CD14-positive monocyte (primary cell): ENCODE measurements around the gene LMX1B. TPM values are rescaled to one million over a fixed set of nuclear protein-coding genes. Genes with fewer than 3 reads are reported as not detected.
"Not testable (repeated sequence)": the region's sequence is repeated elsewhere in the genome, so short reads cannot be mapped to it uniquely, and the experiment has no call there.

ENCODE experiments used
- DNase-seq, 3 donors: peaks; one replicate each; pipeline ENCODE4 v3.0.0-alpha.2; 2011 to 2022
- H2AFZ ChIP-seq: 2 replicates; pipeline ENCODE4 v1.6.0; 2012; ENCODE audit warnings: mild to moderate bottlenecking, low read depth, low read length, inconsistent platforms; ENCODE audit not compliant: insufficient read depth, poor library complexity, severe bottlenecking
- H3K27ac ChIP-seq, 2 donors: 1 replicate in 1 of 2; 2 replicates in 1 of 2; pipeline ENCODE4 v1.5.1; 2012 to 2013; ENCODE audit warnings: low read length in 2 of 2, control low read depth in 1 of 2, inconsistent platforms in 1 of 2, low read depth in 1 of 2, mild to moderate bottlenecking in 1 of 2
- H3K27me3 ChIP-seq, 2 donors: one replicate each; pipeline versions ENCODE4 v1.6.0 to v1.6.1; 2011 to 2013; ENCODE audit warnings: low read length in 2 of 2; ENCODE audit not compliant: control insufficient read depth in 2 of 2, insufficient read depth in 2 of 2
- H3K36me3 ChIP-seq, 2 donors: replicated peaks in 1 of 2; 1 replicate in 1 of 2; 2 replicates in 1 of 2; pipeline versions ENCODE4 v1.5.1 to v1.6.1; 2012 to 2013; ENCODE audit warnings: low read length in 2 of 2, control low read depth in 1 of 2, inconsistent platforms in 1 of 2, mild to moderate bottlenecking in 1 of 2; ENCODE audit not compliant: insufficient read depth in 2 of 2, control insufficient read depth in 1 of 2
- H3K4me1 ChIP-seq, 2 donors: 1 replicate in 1 of 2; 2 replicates in 1 of 2; pipeline versions ENCODE4 v1.5.1 to v1.6.1; 2012 to 2013; ENCODE audit warnings: low read length in 2 of 2, control low read depth in 1 of 2, inconsistent platforms in 1 of 2, mild to moderate bottlenecking in 1 of 2, moderate library complexity in 1 of 2; ENCODE audit not compliant: insufficient read depth in 2 of 2, control insufficient read depth in 1 of 2
- H3K4me2 ChIP-seq: replicated peaks from 2 replicates; pipeline ENCODE3; 2012; ENCODE audit warnings: low read length, moderate library complexity, mild to moderate bottlenecking; ENCODE audit not compliant: poor library complexity, severe bottlenecking; ENCODE audit errors: extremely low read depth
- H3K4me3 ChIP-seq, 3 experiments: fragments of 200-600 bp in 1 of 3; sonication (generic) in 1 of 3; replicated peaks in 1 of 3; 1 replicate in 2 of 3; 2 replicates in 1 of 3; pipeline ENCODE4 v1.5.1; 2011 to 2013; ENCODE audit warnings: low read length in 3 of 3, mild to moderate bottlenecking in 3 of 3, control low read depth in 2 of 3, low read depth in 2 of 3, inconsistent platforms in 1 of 3, moderate library complexity in 1 of 3
- H3K79me2 ChIP-seq: 2 replicates; pipeline ENCODE4 v1.6.0; 2012; ENCODE audit warnings: mild to moderate bottlenecking, control low read depth, inconsistent platforms, low read length, moderate library complexity; ENCODE audit not compliant: insufficient read depth
- H3K9ac ChIP-seq: 2 replicates; pipeline ENCODE4 v1.6.0; 2017; ENCODE audit warnings: low read length, mild to moderate bottlenecking; ENCODE audit not compliant: insufficient read depth, poor library complexity, severe bottlenecking
- H3K9me3 ChIP-seq, 2 donors: replicated peaks in 1 of 2; 1 replicate in 1 of 2; 2 replicates in 1 of 2; pipeline versions ENCODE4 v1.5.1 to v1.6.1; 2012 to 2013; ENCODE audit warnings: low read length in 2 of 2, control low read depth in 1 of 2; ENCODE audit not compliant: control insufficient read depth in 1 of 2, insufficient read depth in 1 of 2
- H4K20me1 ChIP-seq: 2 replicates; pipeline ENCODE4 v1.6.0; 2012; ENCODE audit warnings: mild to moderate bottlenecking, low read length, control low read depth, moderate library complexity; ENCODE audit not compliant: insufficient read depth
- H3K27ac Mint-ChIP-seq, 7 donors: one replicate each; pipeline ENCODE4 v1.8.0; 2020; ENCODE audit warnings: mild to moderate bottlenecking in 7 of 7, mixed read lengths in 7 of 7, moderate library complexity in 6 of 7, inconsistent platforms in 2 of 7
- H3K27me3 Mint-ChIP-seq, 3 donors: one replicate each; pipeline ENCODE4 v1.8.0; 2021 to 2022; ENCODE audit warnings: low read depth in 3 of 3, mild to moderate bottlenecking in 3 of 3, mixed read lengths in 3 of 3, moderate library complexity in 3 of 3, inconsistent platforms in 1 of 3
- H3K36me3 Mint-ChIP-seq, 2 donors: one replicate each; pipeline ENCODE4 v1.8.0; 2020; ENCODE audit warnings: mixed read lengths in 2 of 2, inconsistent platforms in 1 of 2, mild to moderate bottlenecking in 1 of 2
- H3K4me1 Mint-ChIP-seq: one replicate; pipeline ENCODE4 v1.8.0; 2020; ENCODE audit warnings: mild to moderate bottlenecking, mixed read lengths
- H3K4me3 Mint-ChIP-seq, 2 donors: one replicate each; pipeline ENCODE4 v1.8.0; 2020; ENCODE audit warnings: mild to moderate bottlenecking in 2 of 2, mixed read lengths in 2 of 2, moderate library complexity in 1 of 2
- H3K9me3 Mint-ChIP-seq, 7 donors: one replicate each; pipeline ENCODE4 v1.8.0; 2020 to 2022; ENCODE audit warnings: mixed read lengths in 7 of 7, mild to moderate bottlenecking in 6 of 7, moderate library complexity in 6 of 7, inconsistent platforms in 2 of 7
- CTCF ChIP-seq: fragments of 200-600 bp; IDR thresholded peaks from one replicate; pipeline ENCODE4 v1.8.0; 2022; ENCODE audit warnings: antibody characterized with exemption, mild to moderate bottlenecking
- WGBS: methylation state at CpG from one replicate; pipeline ENCODE4 v1.1.5; 2013; ENCODE audit warnings: missing lambda C conversion rate; ENCODE audit not compliant: insufficient coverage; 5-methylcytosine and 5-hydroxymethylcytosine counted together
- intact Hi-C, 2 donors: fragments of 100-400 bp; cut with micrococcal nuclease; formaldehyde crosslinking; loops; one replicate each; pipeline versions ENCODE4 v1.15.0 to v1.15.1; 2023
- polyA plus RNA-seq, 3 donors: library from polyadenylated mRNA; depleted of rRNA in 1 of 3; unstranded in 2 of 3; stranded (reverse) in 1 of 3; fragments of 300-500 nt in 2 of 3; fragments of >200 nt in 1 of 3; fragmentation: Illumina TruSeq in 2 of 3; gene quantifications; 1 replicate in 2 of 3; 2 replicates in 1 of 3; pipeline ENCODE4 v1.2.3, GENCODE V29; 2012 to 2021

The LMX1B gene
- polyA plus RNA-seq, 3 donors: not detected

- Mint-ChIP-seq H3K27me3 (peaks cover 0 to 1% (median 1%) of the 10 kb centered on the region in 3 donors), H3K9me3 (peaks cover 0 to 6% (median 2%) of the 10 kb centered on the region in 7 donors), H3K4me1 (peaks cover 24% of the 10 kb centered on the region), H3K36me3 (no peaks in the 10 kb centered on the region), H3K27ac (peak overlapping the region in 2 of 7 donors; percentile 33 to 38), H3K4me3 (no peak overlapping the region)
- no peaks in the 10 kb centered on the region for H3K79me2 ChIP-seq
- no peaks in the 10 kb centered on the region for H3K9me3 ChIP-seq
- H4K20me1 ChIP-seq: no peaks in the 10 kb centered on the region
- H3K9ac ChIP-seq: no peak overlapping the region
- no peaks in the 10 kb centered on the region for H3K36me3 ChIP-seq
- no peak overlapping the region for H3K4me3 ChIP-seq
- peaks cover 19 to 20% of the 10 kb centered on the region in 2 donors for H3K4me1 ChIP-seq
- H3K27ac ChIP-seq: no peak overlapping the region
- no peak overlapping the region for H3K4me2 ChIP-seq
- no peak for DNase-seq
- intact Hi-C loops: no loop called here
- no peak for TF ChIP-seq CTCF
- H3K27me3 ChIP-seq: no peaks in the 10 kb centered on the region
- H2AFZ ChIP-seq: no peak overlapping the region
Measured at GRCh38 chr9:126715382-126715781, 101.7 kb downstream of the LMX1B start.

GRCh38 chr9:126717441-126717840 is 103.7 kb downstream of the LMX1B start:
- intact Hi-C loops, H3K9me3 Mint-ChIP-seq, H3K4me3 Mint-ChIP-seq, DNase-seq, H3K9ac ChIP-seq, H3K79me2 ChIP-seq, H3K36me3 ChIP-seq, H3K9me3 ChIP-seq, H4K20me1 ChIP-seq, H3K4me3 ChIP-seq, H3K27ac ChIP-seq, H3K27me3 Mint-ChIP-seq, H3K27me3 ChIP-seq, H2AFZ ChIP-seq, H3K36me3 Mint-ChIP-seq, H3K4me2 ChIP-seq: not testable (repeated sequence)
- peak overlapping the region in 1 of 7 donors; percentile 74 for H3K27ac Mint-ChIP-seq
- H3K4me1 Mint-ChIP-seq: peaks cover 43% of the 10 kb centered on the region
- peaks cover 39 to 41% of the 10 kb centered on the region in 2 donors for H3K4me1 ChIP-seq
- 100% methylated on average over 1 of the region's 5 CpGs for WGBS
